GM21367 (cell line): Measurements from ENCODE around the gene BCL2.

Source experiments
- ATAC-seq: cut with Tn5 transposase; IDR thresholded peaks from one replicate; pipeline ENCODE4 v1.9.1; 2021; ENCODE audit not compliant: unreplicated experiment

Gene BCL2

GRCh38 chr18:63161761-63162195, 157.8 kb downstream of the BCL2 start:
- ATAC-seq, result peak; percentile 46

GRCh38 chr18:63161032-63161760, 158.4 kb downstream of the BCL2 start:
- ATAC-seq, result no peak

- ATAC-seq, result no peak
These were observed 159.2 kb downstream of the BCL2 start for GRCh38 chr18:63160172-63160995.

GRCh38 chr18:63159590-63159989, 160.0 kb downstream of the BCL2 start:
- ATAC-seq, result no peak

GRCh38 chr18:63158676-63159291, 160.8 kb downstream of the BCL2 start:
- ATAC-seq, result no peak

- no peak for ATAC-seq
These were observed 161.4 kb downstream of the BCL2 start for GRCh38 chr18:63158012-63158631.

- ATAC-seq, result no peak
These were observed 162.1 kb downstream of the BCL2 start for GRCh38 chr18:63157293-63158011.

GRCh38 chr18:63155910-63156773, 163.4 kb downstream of the BCL2 start:
- no peak for ATAC-seq

- ATAC-seq, result peak; percentile 36
These were observed 164.3 kb downstream of the BCL2 start for GRCh38 chr18:63155169-63155852.

- no peak for ATAC-seq
These were observed 165.0 kb downstream of the BCL2 start for GRCh38 chr18:63154350-63155152.

GRCh38 chr18:63152791-63153190, 166.8 kb downstream of the BCL2 start:
- no peak for ATAC-seq

GRCh38 chr18:63152096-63152495, 167.5 kb downstream of the BCL2 start:
- ATAC-seq, result no peak

GRCh38 chr18:63151539-63151938, 168.0 kb downstream of the BCL2 start:
- ATAC-seq, result no peak

GRCh38 chr18:63150942-63151421, 168.6 kb downstream of the BCL2 start:
- ATAC-seq, result no peak

GRCh38 chr18:63150326-63150725, 169.2 kb downstream of the BCL2 start:
- ATAC-seq, result no peak

- no peak for ATAC-seq
These were observed 170.3 kb downstream of the BCL2 start for GRCh38 chr18:63149302-63149587.

GRCh38 chr18:63148449-63149301, 170.9 kb downstream of the BCL2 start:
- ATAC-seq, result no peak

GRCh38 chr18:63147973-63148372, 171.6 kb downstream of the BCL2 start:
- ATAC-seq, result no peak
